ENCODE results near the gene ZNF800.

DNA sequence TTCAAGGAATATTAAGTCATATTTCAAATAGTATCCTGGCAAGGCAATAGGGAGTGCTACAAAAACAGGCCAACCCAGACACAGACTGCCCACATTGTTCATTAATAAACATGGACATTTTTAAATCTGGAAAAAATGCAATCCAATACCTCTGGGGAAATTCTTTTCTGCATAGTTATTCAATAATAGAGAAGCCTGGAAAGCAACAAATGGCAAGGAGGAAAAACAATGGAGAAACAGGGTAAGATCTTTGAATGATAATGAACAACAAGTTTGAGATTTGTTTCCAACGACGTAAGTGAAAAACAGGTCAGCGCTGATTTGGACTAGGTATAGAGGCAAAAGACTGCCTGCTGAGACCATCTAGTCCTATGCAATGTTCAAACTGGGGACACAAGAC lies 44.7 kb upstream of the ZNF800 start:
- TF ChIP-seq ZNF660 (tag by site-specific recombination; IDR thresholded peaks at IDR 0.05), result no peak
- no peak for TF ChIP-seq HOXA7 (CRISPR knock-in tag; IDR thresholded peaks at IDR 0.05; ENCODE audit: borderline replicate concordance)
- no peak for TF ChIP-seq CTCF (tag by site-specific recombination; IDR thresholded peaks at IDR 0.05)
- TF ChIP-seq ZNF843 (tag by site-specific recombination; IDR thresholded peaks at IDR 0.05), result no peak
- TF ChIP-seq MYNN (tag by site-specific recombination; IDR thresholded peaks at IDR 0.05; ENCODE audit: borderline replicate concordance), result no peak
- TF ChIP-seq, protein P1, sequence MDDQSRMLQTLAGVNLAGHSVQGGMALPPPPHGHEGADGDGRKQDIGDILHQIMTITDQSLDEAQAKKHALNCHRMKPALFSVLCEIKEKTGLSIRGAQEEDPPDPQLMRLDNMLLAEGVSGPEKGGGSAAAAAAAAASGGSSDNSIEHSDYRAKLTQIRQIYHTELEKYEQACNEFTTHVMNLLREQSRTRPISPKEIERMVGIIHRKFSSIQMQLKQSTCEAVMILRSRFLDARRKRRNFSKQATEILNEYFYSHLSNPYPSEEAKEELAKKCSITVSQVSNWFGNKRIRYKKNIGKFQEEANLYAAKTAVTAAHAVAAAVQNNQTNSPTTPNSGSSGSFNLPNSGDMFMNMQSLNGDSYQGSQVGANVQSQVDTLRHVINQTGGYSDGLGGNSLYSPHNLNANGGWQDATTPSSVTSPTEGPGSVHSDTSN (CRISPR knock-in tag; IDR thresholded peaks at IDR 0.05), result no peak
- TF ChIP-seq ZNF677 (tag by site-specific recombination; IDR thresholded peaks at IDR 0.05), result no peak
- TF ChIP-seq, protein P2, sequence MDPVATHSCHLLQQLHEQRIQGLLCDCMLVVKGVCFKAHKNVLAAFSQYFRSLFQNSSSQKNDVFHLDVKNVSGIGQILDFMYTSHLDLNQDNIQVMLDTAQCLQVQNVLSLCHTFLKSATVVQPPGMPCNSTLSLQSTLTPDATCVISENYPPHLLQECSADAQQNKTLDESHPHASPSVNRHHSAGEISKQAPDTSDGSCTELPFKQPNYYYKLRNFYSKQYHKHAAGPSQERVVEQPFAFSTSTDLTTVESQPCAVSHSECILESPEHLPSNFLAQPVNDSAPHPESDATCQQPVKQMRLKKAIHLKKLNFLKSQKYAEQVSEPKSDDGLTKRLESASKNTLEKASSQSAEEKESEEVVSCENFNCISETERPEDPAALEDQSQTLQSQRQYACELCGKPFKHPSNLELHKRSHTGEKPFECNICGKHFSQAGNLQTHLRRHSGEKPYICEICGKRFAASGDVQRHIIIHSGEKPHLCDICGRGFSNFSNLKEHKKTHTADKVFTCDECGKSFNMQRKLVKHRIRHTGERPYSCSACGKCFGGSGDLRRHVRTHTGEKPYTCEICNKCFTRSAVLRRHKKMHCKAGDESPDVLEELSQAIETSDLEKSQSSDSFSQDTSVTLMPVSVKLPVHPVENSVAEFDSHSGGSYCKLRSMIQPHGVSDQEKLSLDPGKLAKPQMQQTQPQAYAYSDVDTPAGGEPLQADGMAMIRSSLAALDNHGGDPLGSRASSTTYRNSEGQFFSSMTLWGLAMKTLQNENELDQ (tag by site-specific recombination; IDR thresholded peaks at IDR 0.05; ENCODE audit: low read depth), result no peak

Measured in HEK293 (cell line).